ENCODE measurements around the gene RTN4IP1.

Gene RTN4IP1

GRCh38 chr6:106572875-106573585 is 56.3 kb downstream of the RTN4IP1 start:
- DNase-seq (ENCODE audit: low read depth) = no peak
- TF ChIP-seq CTCF (IDR thresholded peaks at IDR 0.05; ENCODE audit: low read depth, low read length, missing control alignments) = no peak
- no peak overlapping the region for H3K4me3 ChIP-seq (ENCODE audit: low read depth, low read length)

GRCh38 chr6:106572436-106572835 is 56.9 kb downstream of the RTN4IP1 start:
- no peak for TF ChIP-seq CTCF (IDR thresholded peaks at IDR 0.05; ENCODE audit: low read depth, low read length, missing control alignments)
- no peak overlapping the region for H3K4me3 ChIP-seq (ENCODE audit: low read depth, low read length)
- DNase-seq (ENCODE audit: low read depth) = no peak

- no peak for TF ChIP-seq CTCF (IDR thresholded peaks at IDR 0.05; ENCODE audit: low read depth, low read length, missing control alignments)
- no peak overlapping the region for H3K4me3 ChIP-seq (ENCODE audit: low read depth, low read length)
- DNase-seq (ENCODE audit: low read depth) = no peak
Observed at GRCh38 chr6:106569428-106569827, 59.9 kb downstream of the RTN4IP1 start.

GRCh38 chr6:106568530-106568929 is 60.8 kb downstream of the RTN4IP1 start:
- no peak for DNase-seq (ENCODE audit: low read depth)
- TF ChIP-seq CTCF (IDR thresholded peaks at IDR 0.05; ENCODE audit: low read depth, low read length, missing control alignments) = no peak
- H3K4me3 ChIP-seq (ENCODE audit: low read depth, low read length) = no peak overlapping the region

DNA sequence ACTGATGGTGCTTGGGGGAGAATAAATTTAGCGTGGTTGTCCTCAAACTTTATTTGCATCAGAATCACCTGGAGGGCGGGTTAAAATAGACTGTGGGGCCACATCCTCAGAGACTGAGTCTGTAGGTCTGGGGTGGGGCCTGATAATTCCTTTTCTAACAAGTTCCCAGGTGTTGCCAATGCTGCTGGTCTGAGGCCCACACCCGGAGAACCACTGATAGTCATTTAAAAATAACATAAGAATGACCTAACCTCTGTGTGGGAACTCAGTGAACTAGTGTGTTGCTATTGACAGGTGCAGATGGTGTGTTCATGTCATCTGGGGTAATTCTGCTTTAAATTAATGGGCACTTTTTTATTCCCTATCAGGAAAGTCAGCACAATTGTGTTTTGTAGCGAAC is 64.8 kb downstream of the RTN4IP1 start:
- TF ChIP-seq CTCF (IDR thresholded peaks at IDR 0.05; ENCODE audit: low read depth, low read length, missing control alignments) = no peak
- no peak for DNase-seq (ENCODE audit: low read depth)
- no peak overlapping the region for H3K4me3 ChIP-seq (ENCODE audit: low read depth, low read length)

DNA sequence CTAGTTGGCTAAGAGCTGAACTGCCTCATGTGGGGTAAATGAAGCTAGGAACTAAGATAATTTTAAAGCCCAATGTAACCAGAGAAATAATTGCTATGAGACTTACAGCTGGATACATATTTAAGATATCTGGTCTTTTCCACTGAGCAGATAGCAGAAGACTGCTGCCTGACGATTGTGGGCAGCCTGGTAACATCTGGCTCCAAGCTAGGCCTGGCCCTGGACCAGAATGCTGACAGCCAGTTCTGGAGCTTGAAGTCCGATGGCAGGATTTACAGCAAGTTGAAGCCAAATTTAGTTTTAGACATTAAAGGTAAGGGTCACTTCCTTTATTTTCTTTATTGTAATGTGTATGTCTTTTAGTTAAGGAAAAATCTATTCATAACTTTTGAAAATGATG is 65.7 kb downstream of the RTN4IP1 start:
- no peak for TF ChIP-seq CTCF (IDR thresholded peaks at IDR 0.05; ENCODE audit: low read depth, low read length, missing control alignments)
- DNase-seq (ENCODE audit: low read depth) = no peak
- H3K4me3 ChIP-seq (ENCODE audit: low read depth, low read length) = no peak overlapping the region

Measured in GM12864 (cell line).